Natural killer cell (primary cell): ENCODE measurements around the gene ZCRB1. TPM values are rescaled to one million over a fixed set of nuclear protein-coding genes. Genes with fewer than 3 reads are reported as not detected.

Experiments used
- ATAC-seq, 3 donors: fragments of 150-1000 bp in 2 of 3; fragments of 200-7000 bp in 1 of 3; cut with Tn5 transposase; 1 replicate in 1 of 3; 2 replicates in 2 of 3; pipeline ENCODE4 v1.10.0; 2021; ENCODE audit warnings: mild to moderate bottlenecking in 2 of 3, moderate library complexity in 2 of 3
- DNase-seq, 2 donors: peaks; one replicate each; pipeline versions ENCODE4 v3.0.0 to v3.0.0-alpha.2; 2013 to 2021; ENCODE audit warnings: mixed read lengths in 1 of 2
- H3K27ac ChIP-seq: one replicate; pipeline ENCODE4 v1.5.1; 2013; ENCODE audit warnings: mild to moderate bottlenecking, low read length
- H3K27me3 ChIP-seq: one replicate; pipeline ENCODE4 v1.6.1; 2013; ENCODE audit warnings: low read length; ENCODE audit not compliant: control insufficient read depth, insufficient read depth
- H3K36me3 ChIP-seq: one replicate; pipeline ENCODE4 v1.6.1; 2013; ENCODE audit warnings: low read length; ENCODE audit not compliant: control insufficient read depth, insufficient read depth
- H3K4me1 ChIP-seq: one replicate; pipeline ENCODE4 v1.6.1; 2013; ENCODE audit warnings: low read length; ENCODE audit not compliant: control insufficient read depth, insufficient read depth
- H3K4me3 ChIP-seq: one replicate; pipeline ENCODE4 v1.5.1; 2013; ENCODE audit warnings: low read length
- H3K9me3 ChIP-seq: one replicate; pipeline ENCODE4 v1.6.1; 2013; ENCODE audit warnings: low read length; ENCODE audit not compliant: control insufficient read depth, insufficient read depth
- H3K27ac Mint-ChIP-seq, 2 donors: one replicate each; pipeline ENCODE4 v1.8.0; 2022; ENCODE audit warnings: mild to moderate bottlenecking in 2 of 2, mixed read lengths in 2 of 2, moderate library complexity in 1 of 2
- H3K27me3 Mint-ChIP-seq, 2 donors: one replicate each; pipeline ENCODE4 v1.8.0; 2022; ENCODE audit warnings: low read depth in 2 of 2, mixed read lengths in 2 of 2
- H3K36me3 Mint-ChIP-seq: one replicate; pipeline ENCODE4 v1.8.0; 2022; ENCODE audit warnings: mixed read lengths
- H3K4me1 Mint-ChIP-seq, 2 donors: one replicate each; pipeline ENCODE4 v1.8.0; 2022; ENCODE audit warnings: mixed read lengths in 2 of 2
- H3K4me3 Mint-ChIP-seq: one replicate; pipeline ENCODE4 v1.8.0; 2022; ENCODE audit warnings: mild to moderate bottlenecking, moderate library complexity, mixed read lengths
- H3K9me3 Mint-ChIP-seq, 2 donors: one replicate each; pipeline ENCODE4 v1.8.0; 2022; ENCODE audit warnings: mixed read lengths in 2 of 2
- WGBS: methylation state at CpG from one replicate; pipeline ENCODE4 v1.1.7; 2013; ENCODE audit warnings: missing lambda C conversion rate; ENCODE audit not compliant: insufficient coverage; 5-methylcytosine and 5-hydroxymethylcytosine counted together
- intact Hi-C: fragments of 100-400 bp; cut with micrococcal nuclease; formaldehyde crosslinking; loops from one replicate; pipeline ENCODE4 v1.14.2; 2022
- total RNA-seq, 4 donors: library from RNA; stranded (reverse); fragments of 120-200 nt in 1 of 4; gene quantifications; one replicate each; pipeline versions ENCODE4 v1.2.3 to v1.2.4, GENCODE V29; 2013 to 2022
- TF ChIP-seq, protein P1 (sequence below): fragments of 200-600 bp; IDR thresholded peaks from one replicate; pipeline ENCODE4 v1.8.0; 2022; ENCODE audit warnings: antibody characterized with exemption

ZCRB1 gene
- total RNA-seq, 3 donors from 2014 or later (not counting 1 experiment from before 2014, with no cell fraction given), result 28.0 to 35.9 (median 33.8) TPM

- WGBS, result 80% methylated on average over 4 of the region's 4 CpGs
- H3K9me3 Mint-ChIP-seq, result no peaks in the 10 kb centered on the region
- no peak overlapping the region for H3K4me3 Mint-ChIP-seq
- H3K36me3 ChIP-seq, result peaks cover 5% of the 10 kb centered on the region
- H3K27ac ChIP-seq, result no peak overlapping the region
- no peaks in the 10 kb centered on the region for H3K27me3 ChIP-seq
- H3K4me3 ChIP-seq, result no peak overlapping the region
- H3K4me1 Mint-ChIP-seq, result peaks cover 15 to 18% of the 10 kb centered on the region in 2 donors
- H3K27ac Mint-ChIP-seq, result peak overlapping the region in 1 of 2 donors; percentile 21
- intact Hi-C loops, result loop anchor here (5.0 kb wide), 1 partner anchor 1093 kb away; no protein-coding TSS in a partner anchor
- no peak for DNase-seq
- no peaks in the 10 kb centered on the region for H3K9me3 ChIP-seq
- TF ChIP-seq, protein P1, sequence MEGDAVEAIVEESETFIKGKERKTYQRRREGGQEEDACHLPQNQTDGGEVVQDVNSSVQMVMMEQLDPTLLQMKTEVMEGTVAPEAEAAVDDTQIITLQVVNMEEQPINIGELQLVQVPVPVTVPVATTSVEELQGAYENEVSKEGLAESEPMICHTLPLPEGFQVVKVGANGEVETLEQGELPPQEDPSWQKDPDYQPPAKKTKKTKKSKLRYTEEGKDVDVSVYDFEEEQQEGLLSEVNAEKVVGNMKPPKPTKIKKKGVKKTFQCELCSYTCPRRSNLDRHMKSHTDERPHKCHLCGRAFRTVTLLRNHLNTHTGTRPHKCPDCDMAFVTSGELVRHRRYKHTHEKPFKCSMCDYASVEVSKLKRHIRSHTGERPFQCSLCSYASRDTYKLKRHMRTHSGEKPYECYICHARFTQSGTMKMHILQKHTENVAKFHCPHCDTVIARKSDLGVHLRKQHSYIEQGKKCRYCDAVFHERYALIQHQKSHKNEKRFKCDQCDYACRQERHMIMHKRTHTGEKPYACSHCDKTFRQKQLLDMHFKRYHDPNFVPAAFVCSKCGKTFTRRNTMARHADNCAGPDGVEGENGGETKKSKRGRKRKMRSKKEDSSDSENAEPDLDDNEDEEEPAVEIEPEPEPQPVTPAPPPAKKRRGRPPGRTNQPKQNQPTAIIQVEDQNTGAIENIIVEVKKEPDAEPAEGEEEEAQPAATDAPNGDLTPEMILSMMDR, result no peak
- no peaks in the 10 kb centered on the region for H3K4me1 ChIP-seq
- H3K27me3 Mint-ChIP-seq, result no peaks in the 10 kb centered on the region
- no peak for ATAC-seq
- H3K36me3 Mint-ChIP-seq, result no peaks in the 10 kb centered on the region
Measured at GRCh38 chr12:42370013-42370412, 44.1 kb upstream of the ZCRB1 start.

- Histone ChIP-seq H3K9me3 (no peaks in the 10 kb centered on the region), H3K4me3 (no peak overlapping the region), H3K27me3 (no peaks in the 10 kb centered on the region), H3K27ac (no peak overlapping the region), H3K36me3 (peaks cover 3% of the 10 kb centered on the region), H3K4me1 (peaks cover 2% of the 10 kb centered on the region)
- TF ChIP-seq, protein P1, result no peak
- DNase-seq (no peak), ATAC-seq (no peak)
- WGBS, result 100% methylated on average over 4 of the region's 5 CpGs
- Mint-ChIP-seq H3K4me1 (peaks cover 26 to 31% of the 10 kb centered on the region in 2 donors), H3K9me3 (no peaks in the 10 kb centered on the region), H3K4me3 (no peak overlapping the region), H3K27ac (no peak overlapping the region), H3K36me3 (no peaks in the 10 kb centered on the region), H3K27me3 (no peaks in the 10 kb centered on the region)
- intact Hi-C loops, result no loop called here
Measured at GRCh38 chr12:42365486-42365885, 39.6 kb upstream of the ZCRB1 start.

DNA sequence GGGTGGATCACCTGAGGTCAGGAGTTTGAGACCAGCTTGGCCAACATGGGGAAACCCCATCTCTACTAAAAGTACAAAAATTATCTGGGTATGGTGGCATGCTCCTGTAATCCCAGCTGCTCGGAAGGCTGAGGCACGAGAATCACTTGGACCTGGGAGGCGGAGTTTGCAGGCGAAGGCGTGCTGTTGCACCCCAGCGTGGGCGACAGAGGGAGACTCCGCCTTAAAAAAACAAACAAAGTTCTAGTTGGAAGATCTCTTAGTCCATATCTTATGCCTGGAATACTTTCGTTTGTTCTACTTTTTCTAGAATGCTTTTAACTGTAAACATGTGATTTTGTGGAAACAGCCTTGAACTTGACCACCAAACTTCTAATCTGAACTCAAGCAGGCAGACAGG, 38.8 kb upstream of the ZCRB1 start:
- WGBS, result 94% methylated on average over 8 of the region's 9 CpGs
- Histone ChIP-seq H3K36me3 (peaks cover 3% of the 10 kb centered on the region), H3K4me1 (peaks cover 4% of the 10 kb centered on the region), H3K27me3 (no peaks in the 10 kb centered on the region), H3K27ac (no peak overlapping the region), H3K4me3 (no peak overlapping the region), H3K9me3 (no peaks in the 10 kb centered on the region)
- ATAC-seq, result no peak
- TF ChIP-seq, protein P1, result no peak
- DNase-seq, result no peak
- no peak overlapping the region for H3K27ac Mint-ChIP-seq
- H3K4me1 Mint-ChIP-seq, result peaks cover 27 to 33% of the 10 kb centered on the region in 2 donors
- no peaks in the 10 kb centered on the region for H3K9me3 Mint-ChIP-seq
- H3K27me3 Mint-ChIP-seq, result no peaks in the 10 kb centered on the region
- H3K4me3 Mint-ChIP-seq, result no peak overlapping the region
- intact Hi-C loops, result no loop called here
- no peaks in the 10 kb centered on the region for H3K36me3 Mint-ChIP-seq

- H3K4me1 Mint-ChIP-seq, result peaks cover 27 to 38% of the 10 kb centered on the region in 2 donors
- H3K36me3 ChIP-seq, result peaks cover 5% of the 10 kb centered on the region
- ATAC-seq (peak in 1 of 3 donors; percentile 24), DNase-seq (no peak)
- H3K4me1 ChIP-seq, result peaks cover 4% of the 10 kb centered on the region
- TF ChIP-seq, protein P1, result no peak
- no peak overlapping the region for H3K27ac ChIP-seq
- no peaks in the 10 kb centered on the region for H3K9me3 Mint-ChIP-seq
- peak overlapping the region; percentile 7 to 31 for H3K27ac Mint-ChIP-seq
- H3K9me3 ChIP-seq, result no peaks in the 10 kb centered on the region
- H3K27me3 ChIP-seq, result no peaks in the 10 kb centered on the region
- H3K4me3 ChIP-seq, result no peak overlapping the region
- H3K27me3 Mint-ChIP-seq, result no peaks in the 10 kb centered on the region
- intact Hi-C loops, result no loop called here
- no peaks in the 10 kb centered on the region for H3K36me3 Mint-ChIP-seq
- no peak overlapping the region for H3K4me3 Mint-ChIP-seq
Measured at GRCh38 chr12:42362647-42363260, 36.9 kb upstream of the ZCRB1 start.
